Activated T-cell treated with anti-CD3 and anti-CD28 coated beads, Interleukin-2, amount 50 U/mL, for 24 hours (primary cell): ENCODE measurements around the gene FECH.
"Not testable (repeated sequence)": the region's sequence is repeated elsewhere in the genome, so short reads cannot be mapped to it uniquely, and the experiment has no call there.

Source experiments
- DNase-seq: peaks from one replicate; pipeline ENCODE4 v3.0.0-alpha.2; 2020
- H3K27ac Mint-ChIP-seq: 2 replicates; pipeline ENCODE4 v1.8.0; 2020; ENCODE audit warnings: mild to moderate bottlenecking, mixed read lengths
- H3K27me3 Mint-ChIP-seq: 2 replicates; pipeline ENCODE4 v1.8.0; 2020; ENCODE audit warnings: mixed read lengths
- H3K36me3 Mint-ChIP-seq: 2 replicates; pipeline ENCODE4 v1.8.0; 2020; ENCODE audit warnings: low read depth, mixed read lengths
- H3K4me1 Mint-ChIP-seq: 2 replicates; pipeline ENCODE4 v1.8.0; 2020; ENCODE audit warnings: low read depth, mixed read lengths
- H3K4me3 Mint-ChIP-seq: 2 replicates; pipeline ENCODE4 v1.8.0; 2020; ENCODE audit warnings: mild to moderate bottlenecking, moderate library complexity, mixed read lengths
- H3K9me3 Mint-ChIP-seq: 2 replicates; pipeline ENCODE4 v1.8.0; 2020; ENCODE audit warnings: mixed read lengths

The FECH gene

GRCh38 chr18:57586251-57587049, at the start of gene FECH:
TSS of gene FECH (minus strand) at chr18:57586702. CDS start at chr18:57586620, 82 bp downstream.
- peak; percentile 84 for DNase-seq
- Mint-ChIP-seq H3K4me1 (peaks cover 27% of the 10 kb centered on the region), H3K9me3 (no peaks in the 10 kb centered on the region), H3K27me3 (no peaks in the 10 kb centered on the region), H3K4me3 (peak within 1 kb of the TSS; percentile 85), H3K36me3 (peaks cover 13% of the 10 kb centered on the region), H3K27ac (peak within 1 kb of the TSS; percentile 85)

- Mint-ChIP-seq H3K4me1 (peaks cover 23% of the 10 kb centered on the region), H3K9me3 (no peaks in the 10 kb centered on the region), H3K36me3 (peaks cover 23% of the 10 kb centered on the region), H3K27me3 (no peaks in the 10 kb centered on the region), H3K4me3 (no peak overlapping the region), H3K27ac (no peak overlapping the region)
- no peak for DNase-seq
These were observed 48.7 kb upstream of the FECH start for GRCh38 chr18:57635003-57635822.

- Mint-ChIP-seq H3K4me3 (peak overlapping the region; percentile 28), H3K36me3 (peaks cover 13% of the 10 kb centered on the region), H3K9me3 (no peaks in the 10 kb centered on the region), H3K27ac (peak overlapping the region; percentile 1), H3K27me3 (no peaks in the 10 kb centered on the region), H3K4me1 (peaks cover 24% of the 10 kb centered on the region)
- no peak for DNase-seq
These were observed 45.2 kb upstream of the FECH start for GRCh38 chr18:57631697-57632096.

GRCh38 chr18:57630754-57631595, 44.5 kb upstream of the FECH start:
- Mint-ChIP-seq H3K27ac (peak overlapping the region; percentile 99), H3K4me3 (peak overlapping the region; percentile 95), H3K9me3 (no peaks in the 10 kb centered on the region), H3K36me3 (peaks cover 13% of the 10 kb centered on the region), H3K4me1 (peaks cover 24% of the 10 kb centered on the region), H3K27me3 (no peaks in the 10 kb centered on the region)
- DNase-seq, result no peak

- Mint-ChIP-seq H3K4me3 (peak overlapping the region; percentile 95), H3K9me3 (no peaks in the 10 kb centered on the region), H3K36me3 (peaks cover 11% of the 10 kb centered on the region), H3K27me3 (no peaks in the 10 kb centered on the region), H3K27ac (peak overlapping the region; percentile 99), H3K4me1 (peaks cover 22% of the 10 kb centered on the region)
- peak; percentile 96 for DNase-seq
These were observed 43.7 kb upstream of the FECH start for GRCh38 chr18:57630002-57630753.

GRCh38 chr18:57629422-57629821, 42.9 kb upstream of the FECH start:
- Mint-ChIP-seq H3K4me1 (peaks cover 22% of the 10 kb centered on the region), H3K27ac (peak overlapping the region; percentile 99), H3K4me3 (peak overlapping the region; percentile 95), H3K9me3 (no peaks in the 10 kb centered on the region), H3K36me3 (peaks cover 9% of the 10 kb centered on the region), H3K27me3 (no peaks in the 10 kb centered on the region)
- no peak for DNase-seq

GRCh38 chr18:57627488-57627887, 41.0 kb upstream of the FECH start:
- no peaks in the 10 kb centered on the region for H3K27me3 Mint-ChIP-seq
- no peak overlapping the region for H3K27ac Mint-ChIP-seq
- peaks cover 22% of the 10 kb centered on the region for H3K4me1 Mint-ChIP-seq
- H3K36me3 Mint-ChIP-seq, result peaks cover 8% of the 10 kb centered on the region
- no peak overlapping the region for H3K4me3 Mint-ChIP-seq
- DNase-seq, result no peak
- no peaks in the 10 kb centered on the region for H3K9me3 Mint-ChIP-seq

- no peak overlapping the region for H3K27ac Mint-ChIP-seq
- H3K27me3 Mint-ChIP-seq, result no peaks in the 10 kb centered on the region
- peaks cover 20% of the 10 kb centered on the region for H3K36me3 Mint-ChIP-seq
- H3K4me1 Mint-ChIP-seq, result peaks cover 21% of the 10 kb centered on the region
- no peak overlapping the region for H3K4me3 Mint-ChIP-seq
- DNase-seq, result no peak
- no peaks in the 10 kb centered on the region for H3K9me3 Mint-ChIP-seq
These were observed 38.5 kb upstream of the FECH start for GRCh38 chr18:57624988-57625387.

- DNase-seq, result no peak
- H3K27me3 Mint-ChIP-seq, result no peaks in the 10 kb centered on the region
- H3K9me3 Mint-ChIP-seq, result no peaks in the 10 kb centered on the region
- peaks cover 37% of the 10 kb centered on the region for H3K4me1 Mint-ChIP-seq
- H3K4me3 Mint-ChIP-seq, result peak overlapping the region; percentile 92
- H3K36me3 Mint-ChIP-seq, result peaks cover 52% of the 10 kb centered on the region
- H3K27ac Mint-ChIP-seq, result peak overlapping the region; percentile 97
These were observed 34.7 kb upstream of the FECH start for GRCh38 chr18:57621246-57621604.

GRCh38 chr18:57619876-57620275, 33.4 kb upstream of the FECH start:
- H3K4me1 Mint-ChIP-seq, result peaks cover 43% of the 10 kb centered on the region
- H3K36me3 Mint-ChIP-seq, result peaks cover 63% of the 10 kb centered on the region
- no peaks in the 10 kb centered on the region for H3K27me3 Mint-ChIP-seq
- no peak for DNase-seq
- peak overlapping the region; percentile 92 for H3K4me3 Mint-ChIP-seq
- H3K9me3 Mint-ChIP-seq, result no peaks in the 10 kb centered on the region
- peak overlapping the region; percentile 97 for H3K27ac Mint-ChIP-seq

GRCh38 chr18:57618910-57619309, 32.4 kb upstream of the FECH start:
- Mint-ChIP-seq H3K36me3 (peaks cover 72% of the 10 kb centered on the region), H3K4me3 (peak overlapping the region; percentile 25), H3K4me1 (peaks cover 43% of the 10 kb centered on the region), H3K27ac (no peak overlapping the region), H3K9me3 (no peaks in the 10 kb centered on the region), H3K27me3 (no peaks in the 10 kb centered on the region)
- DNase-seq, result no peak

- Mint-ChIP-seq H3K4me3 (no peak overlapping the region), H3K36me3 (peaks cover 91% of the 10 kb centered on the region), H3K4me1 (no peaks in the 10 kb centered on the region), H3K9me3 (no peaks in the 10 kb centered on the region), H3K27ac (peak overlapping the region; percentile 6), H3K27me3 (no peaks in the 10 kb centered on the region)
- no peak for DNase-seq
These were observed 17.4 kb upstream of the FECH start for GRCh38 chr18:57603871-57604270.

- Mint-ChIP-seq H3K27ac (no peak overlapping the region), H3K4me1 (peaks cover 14% of the 10 kb centered on the region), H3K27me3 (no peaks in the 10 kb centered on the region), H3K4me3 (no peak overlapping the region), H3K9me3 (no peaks in the 10 kb centered on the region), H3K36me3 (peaks cover 46% of the 10 kb centered on the region)
- no peak for DNase-seq
These were observed 8.8 kb upstream of the FECH start for GRCh38 chr18:57595347-57595746.

- not testable (repeated sequence) for H3K27me3 Mint-ChIP-seq, H3K4me3 Mint-ChIP-seq, H3K27ac Mint-ChIP-seq, H3K9me3 Mint-ChIP-seq, DNase-seq
- Mint-ChIP-seq H3K36me3 (peaks cover 20% of the 10 kb centered on the region), H3K4me1 (peaks cover 14% of the 10 kb centered on the region)
These were observed 6.2 kb upstream of the FECH start for GRCh38 chr18:57592716-57593115.
